ENCODE results near the gene NCAM1.

The NCAM1 gene

GRCh38 chr11:112968941-112969713 is 7.9 kb downstream of the NCAM1 start:
- no peak for DNase-seq

DNA sequence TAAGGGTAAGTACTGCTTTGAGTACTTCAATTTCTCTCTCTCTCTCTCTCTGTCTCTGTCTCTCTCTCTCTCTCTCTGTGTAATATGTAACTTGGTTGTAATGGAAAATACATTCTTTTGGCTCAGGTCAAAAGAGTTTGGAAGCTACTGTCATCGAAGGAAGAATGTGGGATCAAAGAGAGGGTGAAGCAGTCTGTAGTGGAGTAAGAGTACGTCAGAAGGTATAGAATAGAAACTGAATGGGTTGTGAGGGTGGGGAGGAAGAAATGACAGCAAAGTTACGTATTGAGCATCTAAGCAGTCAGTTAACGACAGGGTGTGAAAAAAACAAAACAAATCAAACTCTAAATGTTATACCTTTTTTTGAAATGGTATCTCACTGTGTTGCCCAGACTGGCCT is 10.0 kb downstream of the NCAM1 start:
- no peak for DNase-seq

DNA sequence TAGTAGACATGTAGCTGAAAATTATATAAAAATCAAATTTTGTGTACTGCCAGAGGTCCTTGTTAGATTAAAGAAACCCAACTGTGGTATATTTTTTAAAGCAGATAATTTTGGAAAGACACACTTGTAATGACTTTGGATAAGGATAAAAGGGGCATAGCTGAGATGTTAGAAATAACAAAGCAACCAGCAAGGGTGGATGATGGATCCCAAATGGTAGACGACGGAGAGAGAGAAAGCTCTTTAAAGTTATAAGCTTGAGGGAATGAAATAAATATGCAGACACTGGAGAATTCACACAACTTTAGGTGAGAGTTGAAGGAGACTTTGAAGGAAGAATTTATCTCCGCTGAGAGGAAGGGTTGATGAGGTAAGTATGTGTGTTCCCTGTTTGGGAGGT is 10.6 kb downstream of the NCAM1 start:
- no peak for DNase-seq

DNA sequence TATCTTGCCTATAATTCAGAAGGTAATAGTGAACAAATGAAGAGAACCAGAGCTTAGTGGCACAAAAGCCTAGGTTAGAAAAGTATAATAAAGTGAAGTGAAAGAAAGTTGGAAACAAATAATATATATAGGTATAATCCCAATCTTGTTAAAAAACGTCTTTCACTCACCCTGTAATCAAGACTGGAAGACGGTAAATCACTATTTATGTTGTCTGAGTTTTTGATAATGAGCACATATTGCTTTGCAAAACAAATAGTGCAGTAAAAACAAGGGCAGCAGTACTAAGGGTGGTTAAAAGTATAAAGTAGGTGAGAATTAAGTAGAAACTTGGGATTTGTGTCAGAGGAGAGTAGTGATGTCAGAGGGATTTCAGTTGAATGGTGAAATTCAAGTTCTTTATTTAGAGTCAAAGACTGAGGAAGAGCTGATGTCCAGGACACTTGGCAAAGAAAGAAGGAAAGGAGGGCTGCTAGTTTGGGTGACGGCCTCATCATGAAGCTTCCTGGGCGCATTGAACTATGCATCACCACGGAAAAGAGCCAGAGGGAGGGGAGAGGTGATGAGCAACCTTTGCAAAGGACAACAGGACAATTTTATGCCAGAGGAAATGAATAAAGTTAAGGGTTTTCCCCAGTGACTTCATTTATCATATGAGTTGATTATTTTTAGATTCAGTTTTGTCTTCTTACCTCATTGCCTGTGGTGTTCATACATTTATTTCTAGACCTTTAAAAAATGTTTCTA is 11.4 kb downstream of the NCAM1 start:
- DNase-seq: no peak

- DNase-seq: no peak
Measured at GRCh38 chr11:112975051-112975450, 13.8 kb downstream of the NCAM1 start.

- DNase-seq: no peak
Measured at GRCh38 chr11:112975493-112975892, 14.3 kb downstream of the NCAM1 start.

- no peak for DNase-seq
Measured at GRCh38 chr11:112977755-112978154, 16.5 kb downstream of the NCAM1 start.

GRCh38 chr11:112983887-112984286 is 22.7 kb downstream of the NCAM1 start:
- no peak for DNase-seq

DNA sequence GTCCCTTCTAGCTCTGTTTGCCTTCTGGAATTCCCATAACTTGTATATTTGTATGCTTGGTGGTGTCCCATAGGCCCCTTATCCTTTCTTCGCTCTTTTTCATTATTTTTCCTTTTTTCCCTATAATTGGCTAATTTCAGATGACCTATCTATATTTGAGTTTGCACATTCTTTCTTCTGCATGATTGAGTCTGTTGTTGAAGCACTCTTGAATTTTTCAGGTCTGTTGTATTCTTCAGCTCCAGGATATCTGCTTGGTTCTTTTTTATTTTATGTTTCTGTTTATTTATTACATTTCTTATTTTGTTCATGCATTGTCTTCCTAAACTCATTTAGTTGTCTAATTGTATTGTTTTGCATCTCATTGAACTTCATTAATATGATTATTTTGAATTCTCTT is 28.0 kb downstream of the NCAM1 start:
- DNase-seq: no peak

DNA sequence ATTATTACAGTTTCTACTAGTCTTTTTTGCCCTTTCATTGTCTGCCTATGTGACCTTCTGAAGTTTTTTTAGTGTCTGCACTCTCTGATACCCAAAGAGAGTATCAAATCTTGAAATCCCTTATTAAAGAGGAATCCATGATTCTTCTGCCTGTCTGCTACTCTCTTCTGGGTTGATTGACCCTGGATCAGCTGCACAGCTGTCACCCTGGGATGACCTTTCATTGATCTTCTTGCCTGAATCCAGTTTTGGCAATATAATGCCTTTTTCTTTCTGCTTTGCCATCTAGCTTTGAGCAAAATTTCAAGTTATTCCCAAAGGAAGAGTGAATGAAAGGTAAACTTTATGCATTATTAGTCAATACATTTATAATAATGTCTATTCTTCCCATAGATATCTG is 32.6 kb downstream of the NCAM1 start:
- DNase-seq: no peak

DNA sequence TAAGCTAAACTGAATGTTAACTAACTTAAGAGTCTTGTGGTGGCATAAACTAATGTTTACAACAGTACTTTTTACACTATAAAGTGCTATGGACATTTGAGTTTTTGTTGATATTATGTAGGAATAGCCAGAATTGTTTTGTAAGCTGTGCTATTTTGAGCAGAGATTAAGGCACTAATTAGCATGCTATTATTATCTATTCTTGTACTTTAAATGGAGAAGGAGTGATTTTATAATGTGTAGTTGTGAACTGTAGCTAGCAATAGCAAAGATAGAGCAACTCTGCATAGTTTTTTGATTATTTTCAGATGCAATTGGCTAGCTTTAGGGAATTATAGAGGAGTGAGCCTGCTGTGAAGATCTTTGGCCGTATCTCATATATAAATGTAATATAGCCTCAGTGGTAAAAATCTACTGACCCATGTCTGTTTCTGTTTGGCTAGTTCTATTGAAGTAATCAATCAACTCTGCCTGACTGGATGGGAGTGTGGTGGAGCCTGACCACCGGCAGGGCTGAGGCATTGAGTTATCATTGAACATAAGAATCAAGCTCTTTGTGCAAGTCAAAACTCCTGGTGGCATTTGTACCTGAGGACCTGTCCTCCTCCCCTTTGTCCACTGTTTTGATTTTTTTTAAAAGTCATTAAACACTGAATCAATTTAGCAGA is 34.3 kb downstream of the NCAM1 start:
- no peak for DNase-seq

- DNase-seq: no peak
Measured at GRCh38 chr11:112996994-112997393, 35.8 kb downstream of the NCAM1 start.

- no peak for DNase-seq
Measured at GRCh38 chr11:112997857-112998466, 36.7 kb downstream of the NCAM1 start.

GRCh38 chr11:112999520-112999919 is 38.3 kb downstream of the NCAM1 start:
- DNase-seq: no peak

DNA sequence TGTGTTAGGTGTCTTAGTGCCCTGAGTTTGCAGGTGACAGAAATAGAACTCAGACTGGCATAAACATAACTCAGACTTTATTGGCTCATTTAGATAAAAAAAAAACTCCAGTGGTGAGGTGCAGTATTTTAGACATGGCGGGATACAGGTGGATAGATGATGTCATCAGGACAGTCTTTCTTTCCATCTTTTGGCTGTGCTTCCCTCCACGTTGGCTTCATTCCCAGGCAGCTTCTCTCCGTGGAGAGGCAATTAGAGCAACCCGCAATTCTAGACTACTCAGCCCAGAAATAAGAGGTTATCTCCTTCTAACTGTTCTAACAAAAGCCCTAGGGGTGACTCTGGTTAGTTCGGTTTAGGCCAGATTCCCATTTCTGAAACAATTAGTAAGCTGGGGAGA is 40.5 kb downstream of the NCAM1 start:
- DNase-seq: no peak

DNA sequence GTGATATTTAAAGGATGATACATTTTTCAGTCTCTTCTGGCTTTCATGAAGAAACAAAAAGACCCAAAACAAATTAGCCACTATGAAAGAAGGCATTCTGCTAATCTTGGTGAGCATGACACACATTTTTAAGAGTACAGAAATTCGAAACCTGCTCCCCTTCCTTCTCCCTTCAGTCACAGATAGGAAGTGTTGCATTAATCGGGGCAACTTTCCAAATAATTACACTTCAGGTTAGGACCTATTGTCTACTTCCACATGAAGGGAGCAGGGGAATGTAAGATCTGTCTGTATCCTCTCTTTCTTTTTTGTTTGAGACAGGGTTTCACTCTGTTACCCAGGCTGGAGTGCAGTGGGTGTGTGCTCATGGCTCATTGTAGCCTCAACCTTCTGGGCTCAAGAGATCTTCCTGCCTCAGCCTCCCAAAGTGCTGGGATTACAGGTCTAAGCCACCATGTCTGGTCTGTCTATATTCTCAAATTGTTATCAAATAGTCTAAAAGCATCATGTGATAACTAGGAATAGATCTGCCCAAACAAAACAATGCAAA is 45.8 kb downstream of the NCAM1 start:
- no peak for DNase-seq

DNA sequence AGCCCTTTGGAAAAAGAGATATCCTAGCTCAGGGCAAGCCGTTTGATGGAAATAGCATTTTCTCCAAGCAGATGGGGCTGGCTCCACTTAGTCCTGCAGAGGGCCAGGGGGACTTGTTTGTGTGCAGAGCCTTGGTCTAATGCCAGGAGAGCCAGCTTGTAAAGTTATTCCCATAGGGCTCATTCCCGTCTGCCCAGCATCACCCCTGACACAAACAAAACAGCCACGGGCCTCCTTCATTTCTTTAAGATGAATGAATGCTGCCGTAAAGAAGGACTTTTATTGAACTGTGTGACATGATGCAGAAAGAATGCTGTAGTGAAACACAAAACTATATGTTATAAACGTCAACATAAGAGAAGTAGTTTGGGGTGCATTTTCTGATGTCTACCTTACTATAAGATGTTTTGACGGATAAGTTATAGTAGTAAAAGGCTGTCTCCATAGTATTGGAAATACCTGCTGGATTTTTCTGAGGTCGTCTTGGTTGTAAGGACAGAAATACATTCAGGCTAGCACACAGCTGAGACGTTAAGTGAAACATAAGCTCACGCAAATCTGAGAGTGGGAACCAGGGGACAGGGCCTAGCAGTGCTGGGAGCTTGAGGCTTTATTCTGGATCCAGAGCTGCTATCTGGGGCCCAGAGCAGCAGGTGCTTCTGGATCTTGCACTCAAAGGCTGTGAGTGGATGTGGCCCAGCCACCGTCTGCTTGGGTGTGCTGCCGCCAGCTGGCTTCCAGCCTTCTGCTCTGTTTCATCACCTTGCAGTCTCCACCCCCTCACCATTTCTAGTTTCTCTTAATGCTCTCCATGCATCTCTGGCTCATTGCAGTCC is 53.3 kb downstream of the NCAM1 start:
- DNase-seq: no peak

GRCh38 chr11:113015098-113015455 is 53.9 kb downstream of the NCAM1 start:
- DNase-seq: no peak

GRCh38 chr11:113016905-113017304 is 55.7 kb downstream of the NCAM1 start:
- DNase-seq: no peak

- no peak for DNase-seq
Measured at GRCh38 chr11:113018913-113019312, 57.7 kb downstream of the NCAM1 start.

- DNase-seq: no peak
Measured at GRCh38 chr11:113019711-113020110, 58.5 kb downstream of the NCAM1 start.

GRCh38 chr11:113021111-113021510 is 59.9 kb downstream of the NCAM1 start:
- no peak for DNase-seq

Data from CD4-positive, alpha-beta T cell treated with Interleukin-1 beta for 1 hour (primary cell).